ENCODE data around the gene DTL. TPM values are rescaled to one million over a fixed set of nuclear protein-coding genes. Genes with fewer than 3 reads are reported as not detected.

The DTL gene
- polyA plus RNA-seq, 3 donors: 16.9 to 24.3 (median 21.8) TPM

- DNase-seq (ENCODE audit: extremely low read depth in 1 of 11, low read depth in 9 of 11, low spot score in 4 of 11): no peak
These were observed 112.1 kb downstream of the DTL start for GRCh38 chr1:212147581-212148033.

- DNase-seq (ENCODE audit: extremely low read depth in 1 of 11, low read depth in 9 of 11, low spot score in 4 of 11): no peak
These were observed 114.0 kb downstream of the DTL start for GRCh38 chr1:212149566-212149965.

- DNase-seq (ENCODE audit: extremely low read depth in 1 of 11, low read depth in 9 of 11, low spot score in 4 of 11): no peak
These were observed 116.8 kb downstream of the DTL start for GRCh38 chr1:212152308-212152693.

- no peak for DNase-seq (ENCODE audit: extremely low read depth in 1 of 11, low read depth in 9 of 11, low spot score in 4 of 11)
These were observed 117.3 kb downstream of the DTL start for GRCh38 chr1:212152869-212153268.

- no peak for DNase-seq (ENCODE audit: extremely low read depth in 1 of 11, low read depth in 9 of 11, low spot score in 4 of 11)
These were observed 118.1 kb downstream of the DTL start for GRCh38 chr1:212153635-212154034.

Other genes starting within 250 kb of the DTL start
- gene LPGAT1, start 205.0 kb upstream of the DTL start, polyA plus RNA-seq (ENCODE audit: insufficient read length in 3 of 3): 10 to 100 TPM; 23.8 to 28.7 (median 27.6) TPM
- 10 to 100 TPM; 15.8 to 22.0 (median 18.6) TPM for gene INTS7, start 191 bp upstream of the DTL start, polyA plus RNA-seq (ENCODE audit: insufficient read length in 3 of 3)
- 10 to 100 TPM; 28.5 to 38.3 (median 33.8) TPM for gene PPP2R5A, start 249.7 kb downstream of the DTL start, polyA plus RNA-seq (ENCODE audit: insufficient read length in 3 of 3)

Data from renal cortex interstitium (tissue), 11 donors.